ENCODE results near the gene CXorf58.

CXorf58 gene

DNA sequence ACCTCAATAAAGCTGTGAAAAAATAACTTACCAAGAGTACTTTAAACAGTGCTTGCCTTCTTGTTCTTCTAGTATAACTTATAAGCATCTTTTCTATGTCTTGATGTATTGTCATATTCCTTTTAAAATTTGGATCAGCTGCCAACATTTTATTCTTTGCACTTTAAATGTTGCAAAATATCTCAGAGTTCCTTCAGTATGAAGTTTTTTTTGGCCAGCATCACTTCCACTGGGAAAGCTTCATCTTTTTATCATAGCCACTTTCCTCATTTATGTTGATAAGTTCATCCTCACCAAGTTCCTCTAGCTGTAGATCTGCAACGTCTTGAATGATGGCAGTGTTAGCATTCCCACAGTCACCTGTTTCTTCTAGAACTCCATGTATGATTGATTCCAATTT, 24.2 kb downstream of the CXorf58 start:
- TF ChIP-seq, protein P1, sequence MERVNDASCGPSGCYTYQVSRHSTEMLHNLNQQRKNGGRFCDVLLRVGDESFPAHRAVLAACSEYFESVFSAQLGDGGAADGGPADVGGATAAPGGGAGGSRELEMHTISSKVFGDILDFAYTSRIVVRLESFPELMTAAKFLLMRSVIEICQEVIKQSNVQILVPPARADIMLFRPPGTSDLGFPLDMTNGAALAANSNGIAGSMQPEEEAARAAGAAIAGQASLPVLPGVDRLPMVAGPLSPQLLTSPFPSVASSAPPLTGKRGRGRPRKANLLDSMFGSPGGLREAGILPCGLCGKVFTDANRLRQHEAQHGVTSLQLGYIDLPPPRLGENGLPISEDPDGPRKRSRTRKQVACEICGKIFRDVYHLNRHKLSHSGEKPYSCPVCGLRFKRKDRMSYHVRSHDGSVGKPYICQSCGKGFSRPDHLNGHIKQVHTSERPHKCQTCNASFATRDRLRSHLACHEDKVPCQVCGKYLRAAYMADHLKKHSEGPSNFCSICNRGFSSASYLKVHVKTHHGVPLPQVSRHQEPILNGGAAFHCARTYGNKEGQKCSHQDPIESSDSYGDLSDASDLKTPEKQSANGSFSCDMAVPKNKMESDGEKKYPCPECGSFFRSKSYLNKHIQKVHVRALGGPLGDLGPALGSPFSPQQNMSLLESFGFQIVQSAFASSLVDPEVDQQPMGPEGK (CRISPR knock-in tag; IDR thresholded peaks at IDR 0.05; ENCODE audit: borderline replicate concordance): no peak
- TF ChIP-seq SNAI2 (CRISPR knock-in tag; IDR thresholded peaks at IDR 0.05) (no peak), ISL1 (CRISPR knock-in tag; IDR thresholded peaks at IDR 0.05) (no peak)
- TF ChIP-seq, protein P2, sequence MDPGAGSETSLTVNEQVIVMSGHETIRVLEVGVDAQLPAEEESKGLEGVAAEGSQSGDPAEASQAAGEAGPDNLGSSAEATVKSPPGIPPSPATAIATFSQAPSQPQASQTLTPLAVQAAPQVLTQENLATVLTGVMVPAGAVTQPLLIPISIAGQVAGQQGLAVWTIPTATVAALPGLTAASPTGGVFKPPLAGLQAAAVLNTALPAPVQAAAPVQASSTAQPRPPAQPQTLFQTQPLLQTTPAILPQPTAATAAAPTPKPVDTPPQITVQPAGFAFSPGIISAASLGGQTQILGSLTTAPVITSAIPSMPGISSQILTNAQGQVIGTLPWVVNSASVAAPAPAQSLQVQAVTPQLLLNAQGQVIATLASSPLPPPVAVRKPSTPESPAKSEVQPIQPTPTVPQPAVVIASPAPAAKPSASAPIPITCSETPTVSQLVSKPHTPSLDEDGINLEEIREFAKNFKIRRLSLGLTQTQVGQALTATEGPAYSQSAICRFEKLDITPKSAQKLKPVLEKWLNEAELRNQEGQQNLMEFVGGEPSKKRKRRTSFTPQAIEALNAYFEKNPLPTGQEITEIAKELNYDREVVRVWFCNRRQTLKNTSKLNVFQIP (CRISPR knock-in tag; IDR thresholded peaks at IDR 0.05; ENCODE audit: borderline replicate concordance, low read depth): no peak
- TF ChIP-seq, protein P3, sequence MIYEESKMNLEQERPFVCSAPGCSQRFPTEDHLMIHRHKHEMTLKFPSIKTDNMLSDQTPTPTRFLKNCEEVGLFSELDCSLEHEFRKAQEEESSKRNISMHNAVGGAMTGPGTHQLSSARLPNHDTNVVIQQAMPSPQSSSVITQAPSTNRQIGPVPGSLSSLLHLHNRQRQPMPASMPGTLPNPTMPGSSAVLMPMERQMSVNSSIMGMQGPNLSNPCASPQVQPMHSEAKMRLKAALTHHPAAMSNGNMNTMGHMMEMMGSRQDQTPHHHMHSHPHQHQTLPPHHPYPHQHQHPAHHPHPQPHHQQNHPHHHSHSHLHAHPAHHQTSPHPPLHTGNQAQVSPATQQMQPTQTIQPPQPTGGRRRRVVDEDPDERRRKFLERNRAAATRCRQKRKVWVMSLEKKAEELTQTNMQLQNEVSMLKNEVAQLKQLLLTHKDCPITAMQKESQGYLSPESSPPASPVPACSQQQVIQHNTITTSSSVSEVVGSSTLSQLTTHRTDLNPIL (CRISPR knock-in tag; IDR thresholded peaks at IDR 0.05; ENCODE audit: low read depth): no peak
- no peak for ATAC-seq

DNA sequence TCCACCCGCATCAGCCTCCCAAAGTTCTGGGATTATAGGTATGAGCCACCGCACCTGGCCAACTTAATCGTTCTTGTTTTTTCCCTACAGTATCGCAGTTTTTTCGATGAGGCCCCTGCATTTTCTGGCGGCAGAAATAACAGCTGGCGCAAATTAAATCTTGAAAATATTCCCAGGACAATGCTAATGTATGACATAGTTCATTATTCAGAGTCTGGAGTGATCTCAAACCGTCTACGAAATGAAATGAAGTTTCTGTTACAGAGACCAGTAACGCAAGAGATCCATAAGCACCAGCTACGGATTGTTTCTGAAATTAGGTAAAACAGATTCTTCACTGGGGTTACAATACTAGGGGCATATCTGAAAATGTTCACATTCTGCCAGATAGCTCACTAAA, 27.3 kb downstream of the CXorf58 start:
- ATAC-seq: no peak
- TF ChIP-seq OSR1 (CRISPR knock-in tag; IDR thresholded peaks at IDR 0.05) (no peak), RARB (CRISPR knock-in tag; IDR thresholded peaks at IDR 0.05) (no peak), ZNF70 (CRISPR knock-in tag; IDR thresholded peaks at IDR 0.05) (no peak)

DNA sequence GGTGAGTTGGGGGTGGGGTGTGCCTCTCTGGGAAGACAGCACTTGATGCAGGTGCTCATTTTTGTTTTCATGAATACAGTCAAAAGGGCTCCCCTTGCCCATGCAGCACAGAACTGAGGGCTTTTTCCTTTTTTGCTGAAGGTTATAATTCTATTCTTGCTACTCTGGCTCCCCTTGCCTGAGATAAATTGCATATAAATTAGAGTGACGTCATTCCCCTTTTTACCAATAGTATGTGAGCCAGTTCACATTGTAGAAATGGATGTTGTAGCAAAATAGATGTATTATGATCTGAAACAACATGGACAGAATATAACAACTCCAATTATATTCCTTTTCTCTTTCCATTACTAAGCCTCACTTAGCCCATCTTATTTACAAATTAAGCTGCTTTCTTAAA, 28.4 kb downstream of the CXorf58 start:
- TF ChIP-seq TCF4 (CRISPR knock-in tag; IDR thresholded peaks at IDR 0.05; ENCODE audit: borderline replicate concordance) (no peak), ZFP3 (CRISPR knock-in tag; IDR thresholded peaks at IDR 0.05) (no peak), ZC3H10 (CRISPR knock-in tag; IDR thresholded peaks at IDR 0.05) (no peak), BACH2 (CRISPR knock-in tag; IDR thresholded peaks at IDR 0.05; ENCODE audit: borderline replicate concordance) (no peak), ZNF565 (CRISPR knock-in tag; conservative IDR thresholded peaks at IDR 0.05; ENCODE audit: low read depth) (no peak), OSR1 (CRISPR knock-in tag; IDR thresholded peaks at IDR 0.05) (no peak), ZFP30 (CRISPR knock-in tag; IDR thresholded peaks at IDR 0.05) (no peak), TOX (CRISPR knock-in tag; IDR thresholded peaks at IDR 0.05; ENCODE audit: borderline replicate concordance) (no peak), PPARA (CRISPR knock-in tag; IDR thresholded peaks at IDR 0.05; ENCODE audit: borderline replicate concordance) (no peak), ZNF8 (CRISPR knock-in tag; IDR thresholded peaks at IDR 0.05) (no peak), GLIS3 (CRISPR knock-in tag; IDR thresholded peaks at IDR 0.05) (no peak), ARNTL (CRISPR knock-in tag; IDR thresholded peaks at IDR 0.05; ENCODE audit: borderline replicate concordance, low read depth) (no peak), RARB (CRISPR knock-in tag; IDR thresholded peaks at IDR 0.05) (no peak), CSDC2 (CRISPR knock-in tag; IDR thresholded peaks at IDR 0.05) (no peak), ESRRG (CRISPR knock-in tag; IDR thresholded peaks at IDR 0.05) (no peak)
- TF ChIP-seq, protein P1 (CRISPR knock-in tag; IDR thresholded peaks at IDR 0.05; ENCODE audit: borderline replicate concordance): no peak
- TF ChIP-seq, protein P4, sequence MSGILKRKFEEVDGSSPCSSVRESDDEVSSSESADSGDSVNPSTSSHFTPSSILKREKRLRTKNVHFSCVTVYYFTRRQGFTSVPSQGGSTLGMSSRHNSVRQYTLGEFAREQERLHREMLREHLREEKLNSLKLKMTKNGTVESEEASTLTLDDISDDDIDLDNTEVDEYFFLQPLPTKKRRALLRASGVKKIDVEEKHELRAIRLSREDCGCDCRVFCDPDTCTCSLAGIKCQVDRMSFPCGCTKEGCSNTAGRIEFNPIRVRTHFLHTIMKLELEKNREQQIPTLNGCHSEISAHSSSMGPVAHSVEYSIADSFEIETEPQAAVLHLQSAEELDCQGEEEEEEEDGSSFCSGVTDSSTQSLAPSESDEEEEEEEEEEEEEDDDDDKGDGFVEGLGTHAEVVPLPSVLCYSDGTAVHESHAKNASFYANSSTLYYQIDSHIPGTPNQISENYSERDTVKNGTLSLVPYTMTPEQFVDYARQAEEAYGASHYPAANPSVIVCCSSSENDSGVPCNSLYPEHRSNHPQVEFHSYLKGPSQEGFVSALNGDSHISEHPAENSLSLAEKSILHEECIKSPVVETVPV (CRISPR knock-in tag; IDR thresholded peaks at IDR 0.05): no peak
- no peak for ATAC-seq

DNA sequence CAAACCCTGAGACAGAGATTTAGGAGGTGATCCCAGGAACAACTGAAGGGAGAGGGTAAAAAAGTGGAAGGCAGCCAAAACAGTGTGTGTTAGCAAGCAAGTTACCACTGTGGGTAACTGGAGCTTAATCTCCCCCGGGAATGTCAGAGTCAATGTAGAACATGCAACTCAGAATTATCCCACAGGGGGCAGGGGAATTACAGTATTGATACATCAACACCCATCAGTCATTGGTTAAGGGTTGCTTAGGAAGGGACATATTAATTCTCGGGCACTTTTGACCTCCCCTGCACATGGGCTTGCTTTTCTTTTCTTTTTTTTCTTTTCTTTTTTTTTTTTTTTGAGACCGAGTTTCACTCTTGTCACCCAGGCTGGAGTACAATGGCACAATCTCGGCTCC, 29.3 kb downstream of the CXorf58 start:
- no peak for TF ChIP-seq ARNTL (CRISPR knock-in tag; IDR thresholded peaks at IDR 0.05; ENCODE audit: borderline replicate concordance, low read depth)
- no peak for TF ChIP-seq BACH2 (CRISPR knock-in tag; IDR thresholded peaks at IDR 0.05; ENCODE audit: borderline replicate concordance)
- TF ChIP-seq CSDC2 (CRISPR knock-in tag; IDR thresholded peaks at IDR 0.05): no peak
- TF ChIP-seq ZFP3 (CRISPR knock-in tag; IDR thresholded peaks at IDR 0.05): no peak
- TF ChIP-seq PPARA (CRISPR knock-in tag; IDR thresholded peaks at IDR 0.05; ENCODE audit: borderline replicate concordance): no peak
- TF ChIP-seq, protein P1 (CRISPR knock-in tag; IDR thresholded peaks at IDR 0.05; ENCODE audit: borderline replicate concordance): no peak
- no peak for TF ChIP-seq ZNF8 (CRISPR knock-in tag; IDR thresholded peaks at IDR 0.05)
- TF ChIP-seq, protein P2 (CRISPR knock-in tag; IDR thresholded peaks at IDR 0.05; ENCODE audit: borderline replicate concordance, low read depth): no peak
- no peak for TF ChIP-seq ZFP30 (CRISPR knock-in tag; IDR thresholded peaks at IDR 0.05)
- TF ChIP-seq, protein P4 (CRISPR knock-in tag; IDR thresholded peaks at IDR 0.05): no peak
- no peak for TF ChIP-seq TOX (CRISPR knock-in tag; IDR thresholded peaks at IDR 0.05; ENCODE audit: borderline replicate concordance)
- ATAC-seq: no peak
